Neural cell (in vitro differentiated cells): ENCODE data around the gene SLC26A2. TPM values are rescaled to one million over a fixed set of nuclear protein-coding genes. Genes with fewer than 3 reads are reported as not detected.

ENCODE experiments used
- H2AFZ ChIP-seq: fragments of 200-600, 300-800 bp; sonication (generic), shearing (Covaris generic); 2 replicates; pipeline ENCODE4 v1.6.0; 2014; ENCODE audit warnings: low read depth, mild to moderate bottlenecking, antibody characterized with exemption, low read length, moderate library complexity
- H3F3A ChIP-seq: fragments of 200-600 bp; shearing (Covaris generic); 2 replicates; pipeline ENCODE4 v1.6.1; 2016; ENCODE audit warnings: mild to moderate bottlenecking, moderate library complexity, mixed read lengths, antibody characterized with exemption, low read length; ENCODE audit not compliant: insufficient read depth, poor library complexity, severe bottlenecking
- H3K27ac ChIP-seq: fragments of 200-600, 300-800 bp; sonication (generic), shearing (Covaris generic); 2 replicates; pipeline ENCODE4 v1.5.1; 2014; ENCODE audit warnings: mild to moderate bottlenecking, low read length, moderate library complexity
- H3K27me3 ChIP-seq: fragments of 300-800, 200-600 bp; sonication (generic), shearing (Covaris generic); 2 replicates; pipeline ENCODE4 v1.6.0; 2014; ENCODE audit warnings: mild to moderate bottlenecking, low read depth, low read length, moderate library complexity; ENCODE audit not compliant: insufficient read depth
- H3K36me3 ChIP-seq: fragments of 300-800, 200-600 bp; sonication (generic), shearing (Covaris generic); 2 replicates; pipeline ENCODE4 v1.5.1; 2014; ENCODE audit warnings: mild to moderate bottlenecking, antibody characterized with exemption, low read length, moderate library complexity; ENCODE audit not compliant: insufficient read depth
- H3K4me2 ChIP-seq: fragments of 300-800, 200-600 bp; sonication (generic), shearing (Covaris generic); 2 replicates; pipeline ENCODE4 v1.6.0; 2014; ENCODE audit warnings: mild to moderate bottlenecking, low read length
- H3K4me3 ChIP-seq: fragments of 300-800, 200-600 bp; sonication (generic), shearing (Covaris generic); 2 replicates; pipeline ENCODE4 v1.5.1; 2014; ENCODE audit warnings: mild to moderate bottlenecking, low read length, moderate library complexity
- H3K79me2 ChIP-seq: fragments of 200-600 bp; shearing (Covaris generic); replicated peaks from 2 replicates; pipeline ENCODE4 v1.6.0; 2014; ENCODE audit warnings: mild to moderate bottlenecking, low read length, moderate library complexity; ENCODE audit not compliant: insufficient read depth
- H3K9ac ChIP-seq: fragments of 300-800, 200-600 bp; sonication (generic), shearing (Covaris generic); 2 replicates; pipeline ENCODE4 v1.6.1; 2016; ENCODE audit warnings: mild to moderate bottlenecking, low read length, mixed read lengths
- H3K9me2 ChIP-seq: fragments of 200-600 bp; shearing (Covaris generic); 2 replicates; pipeline ENCODE4 v1.6.1; 2016; ENCODE audit warnings: mild to moderate bottlenecking, low read length, mixed read lengths; ENCODE audit not compliant: insufficient read depth
- H3K9me3 ChIP-seq: fragments of 200-600, 300-800 bp; sonication (generic), shearing (Covaris generic); 2 replicates; pipeline ENCODE4 v1.6.1; 2016; ENCODE audit warnings: mild to moderate bottlenecking, mixed run types, low read length, moderate library complexity, mixed read lengths
- H4K20me1 ChIP-seq: fragments of 200-600 bp; shearing (Covaris generic); 2 replicates; pipeline ENCODE4 v1.6.1; 2016; ENCODE audit warnings: mild to moderate bottlenecking, mixed run types; ENCODE audit not compliant: insufficient read depth
- CTCF ChIP-seq: fragments of 450-650 bp; IDR thresholded peaks from 2 replicates; pipeline ENCODE4 v1.5.1; 2014; ENCODE audit warnings: antibody characterized with exemption, mild to moderate bottlenecking, moderate library complexity; ENCODE audit not compliant: poor library complexity, severe bottlenecking
- EP300 ChIP-seq: fragments of 450-650 bp; conservative IDR thresholded peaks from 2 replicates; pipeline ENCODE4 v1.6.1; 2014; ENCODE audit warnings: antibody characterized with exemption, mild to moderate bottlenecking, moderate library complexity; ENCODE audit not compliant: poor library complexity, severe bottlenecking
- EZH2 ChIP-seq: fragments of 200-600, 300-800 bp; shearing (Covaris generic), sonication (generic); IDR thresholded peaks from 2 replicates; pipeline ENCODE4 v1.6.1; 2014; ENCODE audit warnings: antibody characterized with exemption, low read length, borderline replicate concordance, mild to moderate bottlenecking; ENCODE audit not compliant: insufficient read depth, poor library complexity, severe bottlenecking
- MXI1 ChIP-seq: fragments of 450-650 bp; conservative IDR thresholded peaks from 2 replicates; pipeline ENCODE4 v1.6.1; 2014; ENCODE audit warnings: antibody characterized with exemption, mild to moderate bottlenecking; ENCODE audit not compliant: poor library complexity, severe bottlenecking
- POLR2AphosphoS5 ChIP-seq: IDR thresholded peaks from 2 replicates; pipeline ENCODE4 v1.6.1; 2012
- RAD21 ChIP-seq: fragments of 450-650 bp; conservative IDR thresholded peaks from 2 replicates; pipeline ENCODE4 v1.6.1; 2014; ENCODE audit warnings: antibody characterized with exemption, mild to moderate bottlenecking, moderate library complexity
- REST ChIP-seq: IDR thresholded peaks from 2 replicates; pipeline ENCODE4 v1.6.1; 2012; ENCODE audit warnings: borderline replicate concordance
- SMC3 ChIP-seq: fragments of 450-650 bp; conservative IDR thresholded peaks from 2 replicates; pipeline ENCODE4 v1.6.1; 2014; ENCODE audit warnings: antibody characterized with exemption, mild to moderate bottlenecking, moderate library complexity; ENCODE audit not compliant: poor library complexity
- TAF1 ChIP-seq: IDR thresholded peaks from 2 replicates; pipeline ENCODE4 v1.6.1; 2012; ENCODE audit warnings: low read depth
- polyA plus RNA-seq: library from polyadenylated mRNA; depleted of rRNA; stranded (reverse); fragments of >200 nt; gene quantifications from 2 replicates; pipeline ENCODE4 v1.2.3, GENCODE V29; 2014

The SLC26A2 gene
- polyA plus RNA-seq, 1 donor from 2014 or later, result 5.4 TPM

- H2AFZ ChIP-seq, result no peak overlapping the region
- H3K27ac ChIP-seq, result no peak overlapping the region
- no peak overlapping the region for H3K9ac ChIP-seq
These were observed 62.6 kb downstream of the SLC26A2 start for GRCh38 chr5:150023136-150023535.

GRCh38 chr5:150024346-150024984 lies 63.9 kb downstream of the SLC26A2 start:
- H3K9ac ChIP-seq, result no peak overlapping the region
- no peak overlapping the region for H3K4me3 ChIP-seq
- no peaks in the 10 kb centered on the region for H3K79me2 ChIP-seq
- no peaks in the 10 kb centered on the region for H3K9me2 ChIP-seq
- H3K36me3 ChIP-seq, result no peaks in the 10 kb centered on the region
- no peaks in the 10 kb centered on the region for H3K27me3 ChIP-seq
- no peak overlapping the region for H3K27ac ChIP-seq
- H3K9me3 ChIP-seq, result no peaks in the 10 kb centered on the region
- H4K20me1 ChIP-seq, result no peaks in the 10 kb centered on the region
- H3F3A ChIP-seq, result no peaks in the 10 kb centered on the region
- no peak for TF ChIP-seq SMC3
- no peak overlapping the region for H2AFZ ChIP-seq
- no peak overlapping the region for H3K4me2 ChIP-seq

More at GRCh38 chr5:150023136-150023535, 62.6 kb downstream of the SLC26A2 start:
- no peak overlapping the region for H3K4me3 ChIP-seq
- no peaks in the 10 kb centered on the region for H3K27me3 ChIP-seq
- no peaks in the 10 kb centered on the region for H3K36me3 ChIP-seq
- H3F3A ChIP-seq, result no peaks in the 10 kb centered on the region
- TF ChIP-seq REST (no peak), CTCF (no peak), EZH2 (no peak), EP300 (no peak), POLR2AphosphoS5 (no peak), SMC3 (no peak), TAF1 (no peak), MXI1 (no peak), RAD21 (no peak)
- no peaks in the 10 kb centered on the region for H3K9me2 ChIP-seq
- H3K4me2 ChIP-seq, result no peak overlapping the region
- no peaks in the 10 kb centered on the region for H3K9me3 ChIP-seq
- no peaks in the 10 kb centered on the region for H3K79me2 ChIP-seq
- no peaks in the 10 kb centered on the region for H4K20me1 ChIP-seq
